Cardiac fibroblast (primary cell): Measurements from ENCODE around the gene ZSWIM4.
A peak's percentile ranks its signal among the peaks of the same experiment; 100 is the strongest.
"Not testable (repeated sequence)": the region's sequence is repeated elsewhere in the genome, so short reads cannot be mapped to it uniquely, and the experiment has no call there.

Experiments used
- DNase-seq, 2 donors: peaks; one replicate each; pipeline versions ENCODE4 v3.0.0 to v3.0.0-alpha.2; 2010; ENCODE audit warnings: low read depth in 2 of 2
- H3K4me3 ChIP-seq, 2 donors: replicated peaks in 1 of 2; 1 replicate in 1 of 2; 2 replicates in 1 of 2; pipeline ENCODE4 v1.5.1; 2011; ENCODE audit warnings: low read depth in 2 of 2, low read length in 2 of 2, mild to moderate bottlenecking in 2 of 2, moderate library complexity in 1 of 2
- CTCF ChIP-seq: IDR thresholded peaks from one replicate; pipeline ENCODE4 v1.5.1; 2011; ENCODE audit warnings: low read depth, mild to moderate bottlenecking, low read length, inconsistent platforms

Gene ZSWIM4

DNA sequence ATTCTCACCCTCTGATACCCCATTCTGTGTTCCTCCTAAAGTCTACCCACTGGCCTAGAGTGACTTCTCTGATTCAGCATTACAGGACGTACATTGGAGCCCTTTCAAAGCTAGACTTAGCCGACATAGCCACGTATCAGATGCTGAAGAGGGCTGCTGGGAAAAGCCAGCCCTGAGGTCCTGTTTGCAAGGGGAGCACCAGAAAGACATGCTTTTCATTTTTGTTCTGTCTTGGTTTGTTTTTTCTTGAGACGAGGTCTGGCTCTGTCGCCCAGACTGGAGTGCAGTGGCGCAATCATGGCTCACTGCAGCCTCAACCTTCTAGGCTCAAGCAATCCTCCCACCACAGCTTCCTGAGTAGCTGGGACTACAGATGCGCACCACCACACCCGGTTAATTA is 6.3 kb upstream of the ZSWIM4 start:
- H3K4me3 ChIP-seq: no peak overlapping the region
- no peak for TF ChIP-seq CTCF
- peak; percentile 68 to 77 for DNase-seq

DNA sequence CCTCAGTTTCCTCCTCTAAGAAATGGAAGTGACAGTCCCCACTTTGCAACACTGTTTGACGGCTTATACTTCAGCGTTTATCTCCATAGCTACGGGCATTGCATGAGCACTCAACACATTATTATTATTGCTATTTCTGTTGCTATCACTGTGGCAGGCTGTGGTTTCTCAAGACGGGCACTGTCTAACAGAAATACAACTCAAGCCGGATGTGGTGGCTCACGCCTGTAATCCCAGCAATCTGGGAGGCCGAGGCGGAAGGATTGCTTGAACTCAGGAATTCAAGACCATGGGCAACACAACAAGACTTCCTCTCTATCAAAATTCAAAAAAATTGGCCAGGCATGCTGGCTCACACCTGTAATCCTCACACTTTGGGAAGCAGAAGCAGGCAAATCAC is 4.9 kb upstream of the ZSWIM4 start:
- no peak overlapping the region for H3K4me3 ChIP-seq
- TF ChIP-seq CTCF: no peak
- DNase-seq: peak; percentile 38 to 42

DNA sequence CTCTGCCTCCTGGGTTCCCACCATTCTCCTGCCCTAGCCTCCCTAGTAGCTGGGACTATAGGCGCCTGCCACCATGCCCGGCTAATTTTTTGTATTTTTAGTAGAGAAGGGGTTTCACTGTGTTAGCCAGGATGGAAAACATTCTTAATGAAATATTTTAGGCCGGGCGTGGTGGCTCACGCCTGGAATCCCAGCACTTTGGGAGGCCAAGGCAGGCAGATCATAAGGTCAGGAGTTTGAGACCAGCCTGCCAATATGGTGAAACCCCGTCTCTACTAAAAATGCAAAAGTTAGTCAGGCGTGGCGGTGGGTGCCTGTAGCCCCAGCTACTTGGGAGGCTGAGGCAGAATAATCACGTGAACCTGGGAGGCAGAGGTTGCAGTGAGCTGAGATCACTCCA is 1.9 kb upstream of the ZSWIM4 start:
- H3K4me3 ChIP-seq, DNase-seq: not testable (repeated sequence)

- DNase-seq: peak; percentile 95 to 97
- H3K4me3 ChIP-seq: peak overlapping the region; percentile 81 to 87
- no peak for TF ChIP-seq CTCF
These were observed 866 bp upstream of the ZSWIM4 start for GRCh38 chr19:13794398-13794756.

GRCh38 chr19:13795595-13796300 is 505 bp downstream of the ZSWIM4 start:
- H3K4me3 ChIP-seq: peak overlapping the region; percentile 63 to 66
- DNase-seq: peak in 1 of 2 donors; percentile 20
- TF ChIP-seq CTCF: no peak

- TF ChIP-seq CTCF: peak; percentile 35
- DNase-seq: peak; percentile 95 to 97
- H3K4me3 ChIP-seq: peak overlapping the region; percentile 63 to 66
These were observed 1.2 kb downstream of the ZSWIM4 start for GRCh38 chr19:13796301-13797057.

- TF ChIP-seq CTCF: no peak
- no peak for DNase-seq
- peak overlapping the region; percentile 63 to 66 for H3K4me3 ChIP-seq
These were observed 1.8 kb downstream of the ZSWIM4 start for GRCh38 chr19:13797058-13797440.
